Measurements from ENCODE around the gene PICK1. TPM values are rescaled to one million over a fixed set of nuclear protein-coding genes. Genes with fewer than 3 reads are reported as not detected.
A peak's percentile ranks its signal among the peaks of the same experiment; 100 is the strongest.

Gene PICK1
- total RNA-seq, 1 experiment from 2014 or later: 45.5 TPM

GRCh38 chr22:38034278-38034882, 22.8 kb upstream of the PICK1 start:
- POLR2A ChIA-PET (ENCODE audit: unreplicated experiment): interaction anchor here (0.6 kb wide), 2 partner anchors 91 to 553 kb away, joined by 3 to 4 read pairs; no protein-coding TSS in a partner anchor
- Histone ChIP-seq H4K20me1 (ENCODE audit: low read length) (no peaks in the 10 kb centered on the region), H3K79me2 (ENCODE audit: low read length) (no peaks in the 10 kb centered on the region), H3K9me3 (ENCODE audit: low read length) (no peaks in the 10 kb centered on the region), H3K4me1 (ENCODE audit: insufficient read depth, low read length) (peaks cover 14% of the 10 kb centered on the region), H3K9me2 (replicated peaks; ENCODE audit: low read length) (no peaks in the 10 kb centered on the region), H2AFZ (ENCODE audit: low read length) (peak overlapping the region; percentile 62), H3K27ac (ENCODE audit: low read length) (peak overlapping the region; percentile 74), H3K9ac (ENCODE audit: low read length) (no peak overlapping the region), H3F3A (ENCODE audit: low read length, unreplicated experiment) (no peaks in the 10 kb centered on the region), H3K27me3 (ENCODE audit: low read length) (no peaks in the 10 kb centered on the region), H3K36me3 (ENCODE audit: low read depth, low read length) (no peaks in the 10 kb centered on the region), H3K4me3 (ENCODE audit: low read length) (no peak overlapping the region), H3K4me2 (ENCODE audit: low read length) (peak overlapping the region; percentile 35)
- peak; percentile 74 for DNase-seq
- no TSS peak for BruUV-seq (replicated peaks)
- TF ChIP-seq EZH2phosphoT487 (IDR thresholded peaks at IDR 0.05; ENCODE audit: borderline replicate concordance, low read length): no peak
- TF ChIP-seq CTCF (conservative IDR thresholded peaks at IDR 0.05; ENCODE audit: low read depth, low read length): no peak
- no peak for TF ChIP-seq EZH2 (IDR thresholded peaks at IDR 0.05; ENCODE audit: low read length, unreplicated experiment)
- peak; percentile 98 for ATAC-seq
- CTCF ChIA-PET: interaction anchor here (0.5 kb wide), 1 partner anchor 520 kb away, joined by 9 read pairs; no protein-coding TSS in a partner anchor
- intact Hi-C loops (cut with micrococcal nuclease): no loop called here

GRCh38 chr22:38034884-38035529, 22.2 kb upstream of the PICK1 start:
- CTCF ChIA-PET: interaction anchor here (0.5 kb wide), 1 partner anchor 519 kb away, joined by 9 read pairs; no protein-coding TSS in a partner anchor
- Histone ChIP-seq H3K4me1 (ENCODE audit: insufficient read depth, low read length) (peaks cover 14% of the 10 kb centered on the region), H3K9me3 (ENCODE audit: low read length) (no peaks in the 10 kb centered on the region), H3K9ac (ENCODE audit: low read length) (no peak overlapping the region), H3K4me2 (ENCODE audit: low read length) (no peak overlapping the region), H3K9me2 (replicated peaks; ENCODE audit: low read length) (no peaks in the 10 kb centered on the region), H2AFZ (ENCODE audit: low read length) (no peak overlapping the region), H3K27ac (ENCODE audit: low read length) (peak overlapping the region; percentile 11; the same call in 1 of the 2 replicates), H3K27me3 (ENCODE audit: low read length) (no peaks in the 10 kb centered on the region), H3F3A (ENCODE audit: low read length, unreplicated experiment) (no peaks in the 10 kb centered on the region), H3K79me2 (ENCODE audit: low read length) (no peaks in the 10 kb centered on the region), H4K20me1 (ENCODE audit: low read length) (no peaks in the 10 kb centered on the region), H3K36me3 (ENCODE audit: low read depth, low read length) (no peaks in the 10 kb centered on the region), H3K4me3 (ENCODE audit: low read length) (no peak overlapping the region)
- TF ChIP-seq EZH2phosphoT487 (IDR thresholded peaks at IDR 0.05; ENCODE audit: borderline replicate concordance, low read length): no peak
- no peak for TF ChIP-seq EZH2 (IDR thresholded peaks at IDR 0.05; ENCODE audit: low read length, unreplicated experiment)
- TF ChIP-seq CTCF (conservative IDR thresholded peaks at IDR 0.05; ENCODE audit: low read depth, low read length): no peak
- no peak for DNase-seq
- BruUV-seq (replicated peaks): no TSS peak
- intact Hi-C loops (cut with micrococcal nuclease): no loop called here
- POLR2A ChIA-PET (ENCODE audit: unreplicated experiment): interaction anchor here (0.6 kb wide), 1 partner anchor 552 kb away, joined by 3 read pairs; no protein-coding TSS in a partner anchor
- ATAC-seq: peak; percentile 16

GRCh38 chr22:38035530-38035885, 21.7 kb upstream of the PICK1 start:
- Histone ChIP-seq H3K4me1 (ENCODE audit: insufficient read depth, low read length) (peaks cover 14% of the 10 kb centered on the region), H3K4me3 (ENCODE audit: low read length) (no peak overlapping the region), H4K20me1 (ENCODE audit: low read length) (no peaks in the 10 kb centered on the region), H3K4me2 (ENCODE audit: low read length) (no peak overlapping the region), H3K9me3 (ENCODE audit: low read length) (no peaks in the 10 kb centered on the region), H3K9me2 (replicated peaks; ENCODE audit: low read length) (no peaks in the 10 kb centered on the region), H3K27ac (ENCODE audit: low read length) (no peak overlapping the region), H3K9ac (ENCODE audit: low read length) (no peak overlapping the region), H3K27me3 (ENCODE audit: low read length) (no peaks in the 10 kb centered on the region), H3F3A (ENCODE audit: low read length, unreplicated experiment) (no peaks in the 10 kb centered on the region), H2AFZ (ENCODE audit: low read length) (no peak overlapping the region), H3K79me2 (ENCODE audit: low read length) (no peaks in the 10 kb centered on the region), H3K36me3 (ENCODE audit: low read depth, low read length) (no peaks in the 10 kb centered on the region)
- BruUV-seq (replicated peaks): no TSS peak
- intact Hi-C loops (cut with micrococcal nuclease): no loop called here
- no peak for DNase-seq
- ChIA-PET POLR2A (ENCODE audit: unreplicated experiment) (no interaction called here), CTCF (no interaction called here)
- no peak for ATAC-seq
- TF ChIP-seq CTCF (conservative IDR thresholded peaks at IDR 0.05; ENCODE audit: low read depth, low read length): no peak
- TF ChIP-seq EZH2 (IDR thresholded peaks at IDR 0.05; ENCODE audit: low read length, unreplicated experiment): no peak
- TF ChIP-seq EZH2phosphoT487 (IDR thresholded peaks at IDR 0.05; ENCODE audit: borderline replicate concordance, low read length): no peak

All from PC-3 (cell line).